SU-DHL-6 (cell line): ENCODE data around the gene C16orf89.

Experiments used
- H2AFZ ChIP-seq: fragments of 200-600 bp; sonication (generic); 2 replicates; pipeline ENCODE4 v1.6.1; 2014; ENCODE audit warnings: low read depth, mild to moderate bottlenecking, moderate library complexity, mixed read lengths, antibody characterized with exemption, low read length; ENCODE audit not compliant: severe bottlenecking
- H3F3A ChIP-seq: fragments of 200-600 bp; shearing (Covaris generic); 2 replicates; pipeline ENCODE4 v1.6.0; 2016; ENCODE audit warnings: antibody characterized with exemption, mild to moderate bottlenecking; ENCODE audit not compliant: insufficient read depth
- H3K27ac ChIP-seq: fragments of 200-600 bp; sonication (generic); 2 replicates; pipeline ENCODE4 v1.5.1; 2016; ENCODE audit warnings: low read depth, mild to moderate bottlenecking, low read length, moderate library complexity, mixed read lengths
- H3K27me3 ChIP-seq: fragments of 200-600 bp; sonication (generic), shearing (Covaris generic); 2 replicates; pipeline ENCODE4 v1.6.0; 2014; ENCODE audit warnings: mild to moderate bottlenecking, low read length
- H3K36me3 ChIP-seq: fragments of 200-600 bp; sonication (generic); 2 replicates; pipeline ENCODE4 v1.6.1; 2014; ENCODE audit warnings: mild to moderate bottlenecking, low read length, mixed read lengths
- H3K4me2 ChIP-seq: fragments of 300-600, 200-600 bp; shearing (Covaris generic), sonication (generic); 2 replicates; pipeline ENCODE4 v1.6.0; 2014; ENCODE audit warnings: low read length, low read depth, mild to moderate bottlenecking; ENCODE audit not compliant: poor library complexity, severe bottlenecking
- H3K4me3 ChIP-seq: fragments of 200-600 bp; sonication (generic); 2 replicates; pipeline ENCODE4 v1.5.1; 2014; ENCODE audit warnings: antibody characterized with exemption, low read length, mild to moderate bottlenecking, mixed read lengths; ENCODE audit not compliant: insufficient read depth, poor library complexity, severe bottlenecking
- H3K79me2 ChIP-seq: fragments of 200-600 bp; sonication (generic); 2 replicates; pipeline ENCODE4 v1.6.1; 2014; ENCODE audit warnings: mild to moderate bottlenecking, low read length, moderate library complexity; ENCODE audit not compliant: insufficient read depth
- H3K9ac ChIP-seq: fragments of 200-600 bp; sonication (generic); 2 replicates; pipeline ENCODE4 v1.7.0; 2014; ENCODE audit warnings: mild to moderate bottlenecking, low read length
- H3K9me2 ChIP-seq: fragments of 200-600 bp; sonication (generic); replicated peaks from 2 replicates; pipeline ENCODE4 v1.6.1; 2014; ENCODE audit warnings: low read length; ENCODE audit not compliant: insufficient read depth
- H3K9me3 ChIP-seq: fragments of 200-600 bp; sonication (generic); 2 replicates; pipeline ENCODE4 v1.6.1; 2014; ENCODE audit warnings: low read length, mixed read lengths; ENCODE audit not compliant: insufficient read depth
- H4K20me1 ChIP-seq: fragments of 200-600 bp; sonication (generic); 2 replicates; pipeline ENCODE4 v1.6.1; 2014; ENCODE audit warnings: low read depth, mild to moderate bottlenecking, antibody characterized with exemption, low read length, moderate library complexity, mixed read lengths
- CTCF ChIP-seq: fragments of 200-600 bp; sonication (generic); IDR thresholded peaks from one replicate; pipeline ENCODE4 v1.5.1; 2017; ENCODE audit warnings: antibody characterized with exemption, mild to moderate bottlenecking, low read length, moderate library complexity; ENCODE audit not compliant: insufficient read depth, poor library complexity, severe bottlenecking
- EZH2phosphoT487 ChIP-seq: fragments of 200-600 bp; sonication (generic), shearing (Covaris generic); conservative IDR thresholded peaks from 2 replicates; pipeline ENCODE4 v1.6.1; 2018; ENCODE audit warnings: mild to moderate bottlenecking, antibody characterized with exemption, low read length, moderate library complexity, mixed read lengths

Gene C16orf89

GRCh38 chr16:5032748-5033167 is 33.0 kb downstream of the C16orf89 start:
- Histone ChIP-seq H3F3A (no peaks in the 10 kb centered on the region), H3K9me2 (no peaks in the 10 kb centered on the region), H3K27me3 (no peaks in the 10 kb centered on the region), H3K9ac (peak overlapping the region; percentile 68), H3K9me3 (no peaks in the 10 kb centered on the region), H2AFZ (peak overlapping the region; percentile 98), H4K20me1 (no peaks in the 10 kb centered on the region), H3K4me2 (peak overlapping the region; percentile 97), H3K36me3 (no peaks in the 10 kb centered on the region), H3K79me2 (no peaks in the 10 kb centered on the region), H3K27ac (no peak overlapping the region), H3K4me3 (peak overlapping the region; percentile 81)
- TF ChIP-seq CTCF = no peak
- no peak for TF ChIP-seq EZH2phosphoT487

DNA sequence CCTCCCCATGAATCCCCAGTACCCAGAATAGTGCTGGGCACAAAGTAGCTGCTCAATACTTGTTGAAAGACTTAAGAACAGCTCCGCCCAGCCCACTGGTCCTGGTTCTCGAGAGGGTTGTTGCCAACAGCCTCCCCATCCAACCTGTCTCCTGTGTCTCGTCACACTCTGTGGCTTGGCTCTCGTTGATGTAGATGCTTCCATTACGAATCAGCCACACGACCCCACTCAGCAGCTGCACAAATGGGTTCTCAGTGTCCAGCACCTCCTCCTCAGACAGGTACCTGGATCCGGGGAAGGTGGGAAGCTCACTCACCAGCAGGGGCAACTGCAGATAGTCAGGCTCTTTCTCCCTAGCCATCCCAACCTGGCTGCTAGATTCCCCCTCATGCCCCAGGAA is 34.2 kb downstream of the C16orf89 start:
- Histone ChIP-seq H3K27me3 (no peaks in the 10 kb centered on the region), H3K79me2 (no peaks in the 10 kb centered on the region), H3K9me3 (no peaks in the 10 kb centered on the region), H2AFZ (no peak overlapping the region), H3K9me2 (no peaks in the 10 kb centered on the region), H3K36me3 (no peaks in the 10 kb centered on the region), H4K20me1 (no peaks in the 10 kb centered on the region), H3K27ac (no peak overlapping the region), H3F3A (no peaks in the 10 kb centered on the region), H3K9ac (no peak overlapping the region), H3K4me2 (no peak overlapping the region), H3K4me3 (no peak overlapping the region)
- TF ChIP-seq EZH2phosphoT487 = no peak
- no peak for TF ChIP-seq CTCF

DNA sequence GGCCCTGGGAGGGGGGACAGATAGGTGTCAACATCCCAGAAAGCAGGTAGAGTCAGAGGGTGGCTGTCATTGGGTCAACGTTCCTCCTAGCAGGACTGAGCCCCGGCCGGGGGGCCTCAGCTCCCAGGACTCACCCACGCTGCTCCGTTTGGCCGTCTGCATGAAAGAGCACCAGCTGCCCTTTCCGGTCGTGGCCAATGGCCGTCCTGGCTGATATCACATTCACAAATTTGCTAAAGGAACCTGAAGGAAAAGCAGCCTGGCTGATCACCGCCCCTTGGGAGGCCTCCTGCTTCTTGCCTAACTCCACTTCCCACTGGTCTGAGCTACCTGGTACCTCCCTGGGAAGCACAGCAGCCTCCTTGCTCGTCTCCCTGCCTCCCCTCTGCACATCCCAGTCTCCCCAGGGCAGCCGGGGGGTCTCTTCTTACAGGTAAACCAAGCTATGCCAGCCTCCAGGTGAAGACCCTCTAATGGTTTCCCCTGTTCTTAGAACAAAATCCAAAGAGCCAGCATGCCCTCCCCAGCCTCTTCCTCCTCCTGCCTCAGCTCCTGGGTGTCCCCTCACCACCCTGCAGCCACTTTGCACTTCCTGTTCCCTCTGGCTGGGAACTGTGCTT is 35.4 kb downstream of the C16orf89 start:
- no peaks in the 10 kb centered on the region for H4K20me1 ChIP-seq
- H3K36me3 ChIP-seq = no peaks in the 10 kb centered on the region
- no peak overlapping the region for H3K27ac ChIP-seq
- no peaks in the 10 kb centered on the region for H3F3A ChIP-seq
- no peaks in the 10 kb centered on the region for H3K9me2 ChIP-seq
- H3K4me3 ChIP-seq = no peak overlapping the region
- no peak overlapping the region for H3K9ac ChIP-seq
- no peaks in the 10 kb centered on the region for H3K9me3 ChIP-seq
- H3K27me3 ChIP-seq = no peaks in the 10 kb centered on the region
- H3K79me2 ChIP-seq = no peaks in the 10 kb centered on the region
- H3K4me2 ChIP-seq = no peak overlapping the region
- no peak overlapping the region for H2AFZ ChIP-seq
- no peak for TF ChIP-seq CTCF
- no peak for TF ChIP-seq EZH2phosphoT487
